NCI-H187 treated with DMSO at 0.1 percent for 48 hours (cell line): ENCODE data around the gene KCNH5.
"Not testable (repeated sequence)": the region's sequence is repeated elsewhere in the genome, so short reads cannot be mapped to it uniquely, and the experiment has no call there.

Experiments
- DNase-seq: peaks from one replicate; lab custom pipeline; 2025; lab: John Stamatoyannopoulos, UW

The KCNH5 gene

GRCh38 chr14:62882967-62883366 lies 162.3 kb downstream of the KCNH5 start:
- DNase-seq: no peak

- DNase-seq: no peak
These were observed 178.9 kb downstream of the KCNH5 start for GRCh38 chr14:62866376-62866775.

- no peak for DNase-seq
These were observed 180.7 kb downstream of the KCNH5 start for GRCh38 chr14:62864588-62864987.

- not testable (repeated sequence) for DNase-seq
These were observed 187.2 kb downstream of the KCNH5 start for GRCh38 chr14:62858011-62858410.

- no peak for DNase-seq
These were observed 190.3 kb downstream of the KCNH5 start for GRCh38 chr14:62854951-62855350.

GRCh38 chr14:62847168-62847567 lies 198.1 kb downstream of the KCNH5 start:
- no peak for DNase-seq

- no peak for DNase-seq
These were observed 200.7 kb downstream of the KCNH5 start for GRCh38 chr14:62844546-62844945.

GRCh38 chr14:62824086-62824485 lies 221.2 kb downstream of the KCNH5 start:
- no peak for DNase-seq

- DNase-seq: no peak
These were observed 225.3 kb downstream of the KCNH5 start for GRCh38 chr14:62819931-62820330.

GRCh38 chr14:62807636-62808035 lies 237.6 kb downstream of the KCNH5 start:
- no peak for DNase-seq

GRCh38 chr14:62800577-62800976 lies 244.7 kb downstream of the KCNH5 start:
- DNase-seq: no peak

- no peak for DNase-seq
These were observed 248.8 kb downstream of the KCNH5 start for GRCh38 chr14:62796431-62796830.

GRCh38 chr14:62792578-62792977 lies 252.7 kb downstream of the KCNH5 start:
- DNase-seq: no peak

GRCh38 chr14:62781328-62781727 lies 263.9 kb downstream of the KCNH5 start:
- DNase-seq: not testable (repeated sequence)

GRCh38 chr14:62778852-62779251 lies 266.4 kb downstream of the KCNH5 start:
- no peak for DNase-seq

GRCh38 chr14:62778310-62778709 lies 266.9 kb downstream of the KCNH5 start:
- no peak for DNase-seq

- no peak for DNase-seq
These were observed 267.7 kb downstream of the KCNH5 start for GRCh38 chr14:62777510-62777909.

GRCh38 chr14:62776300-62776699 lies 269.0 kb downstream of the KCNH5 start:
- no peak for DNase-seq

GRCh38 chr14:62768753-62769152 lies 276.5 kb downstream of the KCNH5 start:
- DNase-seq: no peak

- no peak for DNase-seq
These were observed 281.3 kb downstream of the KCNH5 start for GRCh38 chr14:62763951-62764350.

GRCh38 chr14:62759796-62760195 lies 285.5 kb downstream of the KCNH5 start:
- no peak for DNase-seq

GRCh38 chr14:62746881-62747280 lies 298.4 kb downstream of the KCNH5 start:
- DNase-seq: not testable (repeated sequence)

GRCh38 chr14:62745496-62745895 lies 299.8 kb downstream of the KCNH5 start:
- DNase-seq: no peak

- no peak for DNase-seq
These were observed 301.7 kb downstream of the KCNH5 start for GRCh38 chr14:62743560-62743959.

- DNase-seq: no peak
These were observed 302.1 kb downstream of the KCNH5 start for GRCh38 chr14:62743118-62743517.
